ENCODE results near the gene DSCAML1.

DSCAML1 gene

DNA sequence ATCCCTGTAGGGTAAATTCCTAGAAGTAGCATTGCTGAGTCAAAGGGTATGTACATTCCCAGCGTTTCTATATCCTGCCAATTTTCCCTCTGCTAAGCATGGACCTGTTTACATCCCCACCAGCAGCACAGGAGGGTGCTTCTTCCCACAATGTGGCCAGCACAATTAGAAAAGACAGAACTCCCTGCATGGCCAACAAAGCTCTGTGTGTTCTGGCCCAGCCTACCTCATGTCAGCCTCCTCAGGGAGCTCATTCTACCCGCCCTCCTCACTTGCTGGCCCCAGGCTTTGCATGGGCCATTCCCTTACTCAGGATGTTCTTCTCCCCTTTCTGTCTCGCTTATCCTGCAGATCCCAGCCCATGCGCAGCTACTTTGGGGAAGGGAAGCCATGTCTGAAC is 186.1 kb downstream of the DSCAML1 start:
- Histone ChIP-seq H3K36me3 (replicated peaks) (no peaks in the 10 kb centered on the region), H3K27me3 (replicated peaks) (no peaks in the 10 kb centered on the region), H3K4me3 (ENCODE audit: low read depth, low read length) (no peak overlapping the region), H3K27ac (no peak overlapping the region)
- no peak for TF ChIP-seq CTCF (IDR thresholded peaks at IDR 0.05; ENCODE audit: low read depth, low read length, missing control alignments)
- no peak for DNase-seq
- in situ Hi-C loops (cut with HindIII; ENCODE audit: low pct_ligation_motif_present, low sequenced_read_pairs) = no loop called here

GRCh38 chr11:117610045-117610444 is 187.0 kb downstream of the DSCAML1 start:
- Histone ChIP-seq H3K27me3 (replicated peaks) (no peaks in the 10 kb centered on the region), H3K36me3 (replicated peaks) (no peaks in the 10 kb centered on the region), H3K4me3 (ENCODE audit: low read depth, low read length) (no peak overlapping the region), H3K27ac (no peak overlapping the region)
- no peak for TF ChIP-seq CTCF (IDR thresholded peaks at IDR 0.05; ENCODE audit: low read depth, low read length, missing control alignments)
- DNase-seq = peak; percentile 70
- in situ Hi-C loops (cut with HindIII; ENCODE audit: low pct_ligation_motif_present, low sequenced_read_pairs) = no loop called here

DNA sequence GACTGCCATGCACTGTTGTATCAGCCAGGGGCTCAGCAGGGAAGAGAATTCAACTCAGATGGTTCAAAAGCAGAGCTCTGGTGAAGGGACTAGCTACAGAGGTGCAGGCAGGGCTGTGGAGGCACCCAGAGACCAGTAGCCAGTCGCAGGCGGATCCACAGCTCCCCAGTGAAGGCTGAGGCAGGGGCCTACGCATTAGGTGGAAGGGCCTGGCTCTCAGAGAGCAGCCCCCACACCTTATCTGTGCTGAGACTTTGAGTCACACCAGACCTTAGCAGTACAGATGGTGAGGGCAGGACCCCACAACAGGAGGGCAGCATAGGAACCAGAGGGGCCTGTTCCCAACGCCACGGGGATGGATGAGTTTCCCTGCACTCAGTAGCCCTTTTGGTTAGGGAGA is 189.6 kb downstream of the DSCAML1 start:
- Histone ChIP-seq H3K27me3 (replicated peaks) (peaks cover 1% of the 10 kb centered on the region), H3K4me3 (ENCODE audit: low read depth, low read length) (no peak overlapping the region), H3K36me3 (replicated peaks) (no peaks in the 10 kb centered on the region), H3K27ac (no peak overlapping the region)
- in situ Hi-C loops (cut with HindIII; ENCODE audit: low pct_ligation_motif_present, low sequenced_read_pairs) = no loop called here
- no peak for TF ChIP-seq CTCF (IDR thresholded peaks at IDR 0.05; ENCODE audit: low read depth, low read length, missing control alignments)
- no peak for DNase-seq

DNA sequence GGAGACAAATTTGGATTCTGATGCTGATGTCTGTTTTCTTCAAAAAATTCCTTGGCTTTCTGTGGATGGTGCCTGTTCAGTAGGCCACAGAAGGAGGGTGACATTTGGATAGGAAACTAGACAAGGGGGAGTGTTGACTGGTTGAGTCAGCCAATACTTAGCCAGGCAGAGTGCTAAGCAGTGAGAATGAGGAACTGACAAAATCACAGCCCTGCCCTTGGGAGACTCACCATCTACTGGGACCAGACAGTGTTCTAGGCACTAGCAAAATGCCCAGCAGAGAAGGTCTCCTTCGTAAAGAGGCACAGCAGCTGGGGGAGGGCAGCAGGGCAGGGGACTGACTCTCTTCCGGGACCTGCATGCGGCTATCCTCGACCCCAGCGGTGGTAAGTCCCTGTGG is 190.2 kb downstream of the DSCAML1 start:
- Histone ChIP-seq H3K27ac (no peak overlapping the region), H3K27me3 (replicated peaks) (peaks cover 1% of the 10 kb centered on the region), H3K4me3 (ENCODE audit: low read depth, low read length) (no peak overlapping the region), H3K36me3 (replicated peaks) (no peaks in the 10 kb centered on the region)
- in situ Hi-C loops (cut with HindIII; ENCODE audit: low pct_ligation_motif_present, low sequenced_read_pairs) = no loop called here
- no peak for DNase-seq
- TF ChIP-seq CTCF (IDR thresholded peaks at IDR 0.05; ENCODE audit: low read depth, low read length, missing control alignments) = no peak

DNA sequence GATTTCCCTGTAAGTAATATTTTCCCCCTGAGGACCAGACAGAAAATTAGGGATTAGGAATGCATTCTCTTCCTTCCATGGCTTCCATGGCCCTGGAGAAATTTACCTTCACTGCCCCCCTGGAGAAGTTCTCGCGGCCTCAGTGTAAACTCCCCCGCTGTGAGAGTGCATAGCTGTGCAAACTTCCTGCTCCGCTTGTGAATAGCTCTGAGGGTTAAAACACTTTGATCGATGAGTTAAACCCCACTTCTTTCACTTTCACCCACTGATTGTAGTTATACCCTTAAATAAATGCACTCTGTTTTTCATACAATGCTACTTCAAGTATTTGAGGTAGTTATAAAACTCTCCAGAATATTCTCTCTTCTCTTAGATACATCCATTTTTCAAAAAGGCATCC is 190.8 kb downstream of the DSCAML1 start:
- Histone ChIP-seq H3K27me3 (replicated peaks) (peaks cover 1% of the 10 kb centered on the region), H3K27ac (no peak overlapping the region), H3K36me3 (replicated peaks) (no peaks in the 10 kb centered on the region), H3K4me3 (ENCODE audit: low read depth, low read length) (no peak overlapping the region)
- DNase-seq = no peak
- in situ Hi-C loops (cut with HindIII; ENCODE audit: low pct_ligation_motif_present, low sequenced_read_pairs) = no loop called here
- TF ChIP-seq CTCF (IDR thresholded peaks at IDR 0.05; ENCODE audit: low read depth, low read length, missing control alignments) = no peak

DNA sequence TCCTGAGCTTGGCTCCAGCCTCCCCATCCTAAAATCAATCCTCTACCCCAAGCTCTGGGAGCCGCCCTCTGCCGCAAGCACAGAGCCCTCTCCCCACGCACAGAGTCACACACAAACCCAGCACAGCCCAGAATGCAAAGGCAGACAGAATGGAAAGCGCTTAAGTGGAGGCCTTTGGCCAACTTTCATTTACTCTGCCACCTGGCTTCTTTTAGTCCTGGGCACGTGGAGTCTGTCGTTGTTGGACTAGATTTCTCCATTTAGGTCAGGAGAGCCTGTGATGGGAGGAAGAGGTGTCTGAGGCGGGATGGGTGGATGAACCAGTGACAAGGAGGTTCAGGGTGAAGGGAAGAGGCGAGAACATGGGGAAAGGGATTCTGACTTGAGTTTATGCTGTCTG is 191.7 kb downstream of the DSCAML1 start:
- H3K36me3 ChIP-seq (replicated peaks) = no peaks in the 10 kb centered on the region

More for the DNA sequence above, 191.7 kb downstream of the DSCAML1 start:
- in situ Hi-C loops (cut with HindIII; ENCODE audit: low pct_ligation_motif_present, low sequenced_read_pairs) = no loop called here
- Histone ChIP-seq H3K27me3 (replicated peaks) (peaks cover 1% of the 10 kb centered on the region), H3K27ac (no peak overlapping the region), H3K4me3 (ENCODE audit: low read depth, low read length) (no peak overlapping the region)
- no peak for DNase-seq
- no peak for TF ChIP-seq CTCF (IDR thresholded peaks at IDR 0.05; ENCODE audit: low read depth, low read length, missing control alignments)

Measured in brain microvascular endothelial cell (primary cell).